CD8-positive, alpha-beta memory T cell (primary cell): ENCODE data around the gene GOLGA5. TPM values are rescaled to one million over a fixed set of nuclear protein-coding genes. Genes with fewer than 3 reads are reported as not detected.

Experiments used
- CTCF ChIA-PET: fragments of 350-600 bp; sonication (Branson Sonifier 250); formaldehyde crosslinking; loops from one replicate; lab custom pipeline; 2021; ENCODE audit warnings: antibody characterized with exemption; lab: Charles Lee
- POLR2A ChIA-PET: fragments of 350-600 bp; sonication (Branson Sonifier 250); formaldehyde crosslinking; loops from one replicate; lab custom pipeline; 2021; ENCODE audit warnings: antibody characterized with exemption; lab: Charles Lee
- DNase-seq, 5 donors: peaks; one replicate each; pipeline versions ENCODE4 v3.0.0 to v3.0.0-alpha.2; 2020 to 2022; ENCODE audit warnings: mixed read lengths in 1 of 5
- H3K27ac ChIP-seq: one replicate; pipeline ENCODE4 v1.7.0; 2013; ENCODE audit warnings: low read depth, mild to moderate bottlenecking, low read length, moderate library complexity
- H3K27me3 ChIP-seq: 2 replicates; pipeline ENCODE4 v1.7.0; 2013; ENCODE audit warnings: low read length, mild to moderate bottlenecking; ENCODE audit not compliant: insufficient read depth, poor library complexity, severe bottlenecking
- H3K36me3 ChIP-seq: 2 replicates; pipeline ENCODE4 v1.7.0; 2013; ENCODE audit warnings: mild to moderate bottlenecking, low read length, moderate library complexity; ENCODE audit not compliant: insufficient read depth
- H3K4me1 ChIP-seq: 2 replicates; pipeline ENCODE4 v1.7.0; 2013; ENCODE audit warnings: mild to moderate bottlenecking, low read length, moderate library complexity; ENCODE audit not compliant: insufficient read depth
- H3K4me3 ChIP-seq: 2 replicates; pipeline ENCODE4 v1.7.0; 2013; ENCODE audit warnings: mild to moderate bottlenecking, low read length
- H3K9me3 ChIP-seq: 2 replicates; pipeline ENCODE4 v1.7.0; 2013; ENCODE audit warnings: mild to moderate bottlenecking, low read length
- H3K27ac Mint-ChIP-seq, 8 donors: one replicate each; pipeline ENCODE4 v1.8.0; 2020 to 2021; ENCODE audit warnings: mixed read lengths in 8 of 8, mild to moderate bottlenecking in 6 of 8, inconsistent platforms in 3 of 8, moderate library complexity in 3 of 8
- H3K27me3 Mint-ChIP-seq, 2 donors: one replicate each; pipeline ENCODE4 v1.8.0; 2020 to 2021; ENCODE audit warnings: mixed read lengths in 2 of 2, mild to moderate bottlenecking in 1 of 2, moderate library complexity in 1 of 2
- H3K36me3 Mint-ChIP-seq, 3 donors: one replicate each; pipeline ENCODE4 v1.8.0; 2020 to 2021; ENCODE audit warnings: mixed read lengths in 3 of 3, inconsistent platforms in 1 of 3, mild to moderate bottlenecking in 1 of 3
- H3K4me1 Mint-ChIP-seq, 3 donors: one replicate each; pipeline ENCODE4 v1.8.0; 2020 to 2021; ENCODE audit warnings: mixed read lengths in 3 of 3, inconsistent platforms in 1 of 3, mild to moderate bottlenecking in 1 of 3
- H3K4me3 Mint-ChIP-seq, 7 donors: one replicate each; pipeline ENCODE4 v1.8.0; 2020 to 2021; ENCODE audit warnings: mixed read lengths in 7 of 7, mild to moderate bottlenecking in 6 of 7, moderate library complexity in 4 of 7, inconsistent platforms in 2 of 7
- H3K9me3 Mint-ChIP-seq, 5 donors: one replicate each; pipeline ENCODE4 v1.8.0; 2020 to 2022; ENCODE audit warnings: mixed read lengths in 5 of 5, mild to moderate bottlenecking in 3 of 5, moderate library complexity in 2 of 5, inconsistent platforms in 1 of 5
- polyA plus RNA-seq: library from polyadenylated mRNA; unstranded; fragments of 300-500 nt; fragmentation: Illumina TruSeq; gene quantifications from one replicate; pipeline ENCODE4 v1.2.3, GENCODE V29; 2021
- total RNA-seq, 2 experiments: library from RNA; stranded (reverse); gene quantifications; one replicate each; pipeline ENCODE4 v1.2.3, GENCODE V29; 2021

GOLGA5 gene
- total and polyA plus RNA-seq, 3 experiments from 2014 or later: 17.4 to 25.6 (median 19.8) TPM

- no peak for DNase-seq
- Histone ChIP-seq H3K27ac (no peak overlapping the region), H3K4me1 (no peaks in the 10 kb centered on the region), H3K27me3 (no peaks in the 10 kb centered on the region), H3K36me3 (no peaks in the 10 kb centered on the region), H3K9me3 (no peaks in the 10 kb centered on the region), H3K4me3 (no peak overlapping the region)
- peaks cover 0 to 16% (median 9%) of the 10 kb centered on the region in 5 donors for H3K9me3 Mint-ChIP-seq
- POLR2A ChIA-PET: no interaction called here
- no peak overlapping the region for H3K27ac Mint-ChIP-seq
- no peak overlapping the region for H3K4me3 Mint-ChIP-seq
- peaks cover 0 to 4% (median 1%) of the 10 kb centered on the region in 3 donors for H3K36me3 Mint-ChIP-seq
- H3K4me1 Mint-ChIP-seq: peaks cover 0 to 8% (median 0%) of the 10 kb centered on the region in 3 donors
- CTCF ChIA-PET: no interaction called here
- peaks cover 5 to 23% of the 10 kb centered on the region in 2 donors for H3K27me3 Mint-ChIP-seq
These were observed 94.8 kb downstream of the GOLGA5 start for GRCh38 chr14:92888896-92889295.

Other genes starting within 250 kb of the GOLGA5 start
- 1 to 10 TPM; 6.0 to 7.0 TPM for gene LGMN, start 45.7 kb upstream of the GOLGA5 start, total RNA-seq
- 7.0 TPM for gene LGMN, start 45.7 kb upstream of the GOLGA5 start, polyA plus RNA-seq
- gene CHGA, start 128.8 kb downstream of the GOLGA5 start, total RNA-seq: not detected
- not detected for gene CHGA, start 128.8 kb downstream of the GOLGA5 start, polyA plus RNA-seq